Endothelial cell of umbilical vein (primary cell): Measurements from ENCODE around the gene TMPRSS6.

Experiments used
- CTCF ChIP-seq, 2 donors: IDR thresholded peaks; 1 replicate in 1 of 2; 2 replicates in 1 of 2; pipeline ENCODE4 v1.5.1; 2011; ENCODE audit warnings: low read length in 2 of 2, mild to moderate bottlenecking in 2 of 2, moderate library complexity in 2 of 2, control low read depth in 1 of 2, inconsistent platforms in 1 of 2, low read depth in 1 of 2; ENCODE audit not compliant: insufficient read depth in 1 of 2; ENCODE audit errors: extremely low read depth in 1 of 2
- EZH2 ChIP-seq: IDR thresholded peaks from 2 replicates; pipeline ENCODE4 v1.6.1; 2012; ENCODE audit warnings: borderline replicate concordance, low read depth, mild to moderate bottlenecking, moderate library complexity, low read length, inconsistent platforms; ENCODE audit not compliant: severe bottlenecking

- no peak for TF ChIP-seq CTCF (IDR thresholded peaks at IDR 0.05; ENCODE audit: extremely low read depth in 1 of 2, insufficient read depth in 1 of 2, low read depth in 1 of 2, low read length in 2 of 2)
- TF ChIP-seq EZH2, result no peak
Measured at GRCh38 chr22:37043209-37043827, 66.2 kb downstream of the TMPRSS6 start.
